Islet precursor cell (in vitro differentiated cells): ENCODE data around the gene GNAQ.
"Not testable (repeated sequence)": the region's sequence is repeated elsewhere in the genome, so short reads cannot be mapped to it uniquely, and the experiment has no call there.

Experiments
- DNase-seq: peaks from one replicate; pipeline ENCODE4 v3.0.0-alpha.2; 2018

GNAQ gene

GRCh38 chr9:78031444-78031892 is at the start of gene GNAQ:
Gene GNAQ (minus strand): TSS chr9:78031811. CDS start chr9:78031235, 576 bp downstream.
- DNase-seq: no peak

GRCh38 chr9:78074385-78075291 is 43.0 kb upstream of the GNAQ start:
- DNase-seq: no peak

GRCh38 chr9:78073722-78074121 is 42.1 kb upstream of the GNAQ start:
- no peak for DNase-seq

- no peak for DNase-seq
Observed at GRCh38 chr9:78072586-78073199, 41.1 kb upstream of the GNAQ start.

- no peak for DNase-seq
Observed at GRCh38 chr9:78070521-78070920, 38.9 kb upstream of the GNAQ start.

GRCh38 chr9:78064075-78064474 is 32.5 kb upstream of the GNAQ start:
- no peak for DNase-seq

- no peak for DNase-seq
Observed at GRCh38 chr9:78062710-78063109, 31.1 kb upstream of the GNAQ start.

- DNase-seq: not testable (repeated sequence)
Observed at GRCh38 chr9:78054218-78054617, 22.6 kb upstream of the GNAQ start.

GRCh38 chr9:78053627-78054026 is 22.0 kb upstream of the GNAQ start:
- DNase-seq: no peak

- no peak for DNase-seq
Observed at GRCh38 chr9:78050421-78050820, 18.8 kb upstream of the GNAQ start.

- no peak for DNase-seq
Observed at GRCh38 chr9:78049484-78049883, 17.9 kb upstream of the GNAQ start.

GRCh38 chr9:78047106-78047505 is 15.5 kb upstream of the GNAQ start:
- DNase-seq: no peak

- no peak for DNase-seq
Observed at GRCh38 chr9:78046112-78046511, 14.5 kb upstream of the GNAQ start.

GRCh38 chr9:78044886-78045285 is 13.3 kb upstream of the GNAQ start:
- DNase-seq: no peak

- no peak for DNase-seq
Observed at GRCh38 chr9:78044189-78044588, 12.6 kb upstream of the GNAQ start.

- no peak for DNase-seq
Observed at GRCh38 chr9:78041971-78042370, 10.4 kb upstream of the GNAQ start.

- DNase-seq: no peak
Observed at GRCh38 chr9:78040726-78041125, 9.1 kb upstream of the GNAQ start.

GRCh38 chr9:78038620-78039300 is 7.1 kb upstream of the GNAQ start:
- no peak for DNase-seq

GRCh38 chr9:78035383-78035993 is 3.9 kb upstream of the GNAQ start:
- DNase-seq: peak; percentile 69

GRCh38 chr9:78033870-78034269 is 2.3 kb upstream of the GNAQ start:
- no peak for DNase-seq

- DNase-seq: no peak
Observed at GRCh38 chr9:78032730-78033457, 1.3 kb upstream of the GNAQ start.
